Measurements from ENCODE around the gene STAC3.

GRCh38 chr12:57225680-57226210 is 25.2 kb downstream of the STAC3 start:
- no peak for TF ChIP-seq CTCF (IDR thresholded peaks at IDR 0.05; ENCODE audit: insufficient read depth, low read depth, low read length)
- no peak for TF ChIP-seq EZH2 (IDR thresholded peaks at IDR 0.05; ENCODE audit: insufficient read depth, low read length)

All from astrocyte (in vitro differentiated cells and primary cell).